Peyer's patch (tissue), 4 donors: ENCODE measurements around the gene TMEM200B. TPM values are rescaled to one million over a fixed set of nuclear protein-coding genes. Genes with fewer than 3 reads are reported as not detected.

ENCODE experiments used
- DNase-seq, 3 donors: peaks; one replicate each; pipeline ENCODE4 v3.0.0-alpha.2; 2017 to 2019
- H3K27ac ChIP-seq, 4 donors: fragments of 200-600 bp; sonication (generic); one replicate each; pipeline ENCODE4 v1.5.1; 2016 to 2019
- H3K27me3 ChIP-seq, 2 donors: fragments of 200-600 bp; sonication (generic); one replicate each; pipeline ENCODE4 v1.5.1; 2019
- H3K36me3 ChIP-seq, 3 donors: fragments of 200-600 bp; sonication (generic); one replicate each; pipeline ENCODE4 v1.5.1; 2016 to 2019
- H3K4me1 ChIP-seq, 4 donors: fragments of 200-600 bp; sonication (generic); one replicate each; pipeline ENCODE4 v1.5.1; 2016 to 2019
- H3K4me3 ChIP-seq, 4 donors: fragments of 200-600 bp; sonication (generic); 1 replicate in 3 of 4; 2 replicates in 1 of 4; pipeline ENCODE4 v1.5.1; 2016 to 2019; ENCODE audit warnings: mild to moderate bottlenecking in 1 of 4
- H3K9me3 ChIP-seq, 4 donors: fragments of 200-600 bp; sonication (generic); one replicate each; pipeline ENCODE4 v1.5.1; 2016 to 2019; ENCODE audit warnings: mild to moderate bottlenecking in 1 of 4
- CTCF ChIP-seq, 6 experiments: fragments of 450-650 bp in 4 of 6; fragments of 200-600 bp in 2 of 6; sonication (generic) in 1 of 6; IDR thresholded peaks; one replicate each; pipeline ENCODE4 v1.5.1; 2017 to 2019; ENCODE audit warnings: antibody characterized with exemption in 6 of 6, mild to moderate bottlenecking in 3 of 6, moderate library complexity in 1 of 6
- POLR2A ChIP-seq, 2 donors: fragments of 450-650 bp; IDR thresholded peaks; one replicate each; pipeline ENCODE4 v1.5.1; 2017; ENCODE audit warnings: antibody characterized with exemption in 2 of 2, mild to moderate bottlenecking in 2 of 2, moderate library complexity in 2 of 2
- total RNA-seq, 4 donors: library from RNA; depleted of rRNA; stranded (reverse); fragments of >200 nt; gene quantifications; one replicate each; pipeline ENCODE4 v1.1.0, GENCODE V29; 2016

Gene TMEM200B
- 1 to 10 TPM; 2.0 to 2.8 (median 2.3) TPM for total RNA-seq

- peaks cover 9 to 43% (median 27%) of the 10 kb centered on the region in 4 donors for H3K4me1 ChIP-seq
- TF ChIP-seq CTCF (IDR thresholded peaks at IDR 0.05) (no peak), POLR2A (IDR thresholded peaks at IDR 0.05) (no peak)
- H3K4me3 ChIP-seq: peak within 1 kb of the TSS; percentile 45 to 67 (median 64)
- H3K27ac ChIP-seq: peak within 1 kb of the TSS; percentile 68 to 94 (median 78)
- DNase-seq: peak in 1 of 3 donors; percentile 50
- H3K36me3 ChIP-seq: no peaks in the 10 kb centered on the region
- H3K9me3 ChIP-seq: no peaks in the 10 kb centered on the region
- peaks cover 0 to 16% of the 10 kb centered on the region in 2 donors for H3K27me3 ChIP-seq
Measured at GRCh38 chr1:29123887-29124365, at the start of gene TMEM200B. Gene TMEM200B, minus strand, starts transcription at chr1:29123903. Its CDS starts 2,075 bp downstream, at chr1:29121828.

GRCh38 chr1:29172415-29172939 is 48.8 kb upstream of the TMEM200B start:
- no peaks in the 10 kb centered on the region for H3K36me3 ChIP-seq
- TF ChIP-seq CTCF (IDR thresholded peaks at IDR 0.05) (no peak), POLR2A (IDR thresholded peaks at IDR 0.05) (no peak)
- no peaks in the 10 kb centered on the region for H3K9me3 ChIP-seq
- no peak overlapping the region for H3K4me3 ChIP-seq
- no peak overlapping the region for H3K27ac ChIP-seq
- peaks cover 0 to 41% (median 5%) of the 10 kb centered on the region in 4 donors for H3K4me1 ChIP-seq
- no peaks in the 10 kb centered on the region for H3K27me3 ChIP-seq
- peak in 1 of 3 donors; percentile 24 for DNase-seq

GRCh38 chr1:29171521-29171920 is 47.8 kb upstream of the TMEM200B start:
- peaks cover 0 to 45% (median 7%) of the 10 kb centered on the region in 4 donors for H3K4me1 ChIP-seq
- no peak for TF ChIP-seq CTCF (IDR thresholded peaks at IDR 0.05)
- no peak for TF ChIP-seq POLR2A (IDR thresholded peaks at IDR 0.05)
- H3K27ac ChIP-seq: no peak overlapping the region
- DNase-seq: no peak
- peaks cover 0 to 9% (median 0%) of the 10 kb centered on the region in 3 donors for H3K36me3 ChIP-seq
- H3K27me3 ChIP-seq: no peaks in the 10 kb centered on the region
- H3K9me3 ChIP-seq: no peaks in the 10 kb centered on the region
- H3K4me3 ChIP-seq: no peak overlapping the region

- TF ChIP-seq CTCF (IDR thresholded peaks at IDR 0.05) (no peak), POLR2A (IDR thresholded peaks at IDR 0.05) (no peak)
- Histone ChIP-seq H3K27ac (no peak overlapping the region), H3K4me1 (peaks cover 0 to 45% (median 8%) of the 10 kb centered on the region in 4 donors)
Measured at GRCh38 chr1:29171089-29171488, 47.4 kb upstream of the TMEM200B start.

GRCh38 chr1:29169976-29170375 is 46.3 kb upstream of the TMEM200B start:
- TF ChIP-seq POLR2A (IDR thresholded peaks at IDR 0.05) (no peak), CTCF (IDR thresholded peaks at IDR 0.05) (no peak)
- DNase-seq: no peak
- Histone ChIP-seq H3K27me3 (no peaks in the 10 kb centered on the region), H3K4me1 (peaks cover 0 to 55% (median 8%) of the 10 kb centered on the region in 4 donors), H3K27ac (no peak overlapping the region), H3K36me3 (peaks cover 0 to 24% (median 0%) of the 10 kb centered on the region in 3 donors), H3K4me3 (no peak overlapping the region), H3K9me3 (no peaks in the 10 kb centered on the region)

More at GRCh38 chr1:29171089-29171488, 47.4 kb upstream of the TMEM200B start:
- Histone ChIP-seq H3K4me3 (no peak overlapping the region), H3K36me3 (peaks cover 0 to 13% (median 0%) of the 10 kb centered on the region in 3 donors), H3K9me3 (no peaks in the 10 kb centered on the region), H3K27me3 (no peaks in the 10 kb centered on the region)
- DNase-seq: no peak
